Parathyroid adenoma (tissue), 2 donors: Measurements from ENCODE around the gene DUSP28.

Experiments used
- H2AFZ ChIP-seq: fragments of 300-600 bp; sonication (generic); one replicate; pipeline ENCODE4 v1.7.0; 2017; ENCODE audit warnings: antibody characterized with exemption, mild to moderate bottlenecking
- H3K27ac ChIP-seq: fragments of 300-600 bp; sonication (generic); one replicate; pipeline ENCODE4 v1.7.0; 2017
- H3K27me3 ChIP-seq: fragments of 300-600 bp; sonication (generic); one replicate; pipeline ENCODE4 v1.7.0; 2017; ENCODE audit warnings: low read length; ENCODE audit not compliant: control insufficient read depth, insufficient read depth
- H3K36me3 ChIP-seq: fragments of 300-600 bp; sonication (generic); one replicate; pipeline ENCODE4 v1.7.0; 2017; ENCODE audit warnings: low read length; ENCODE audit not compliant: control insufficient read depth, insufficient read depth
- H3K4me1 ChIP-seq: fragments of 300-600 bp; sonication (generic); one replicate; pipeline ENCODE4 v1.7.0; 2017; ENCODE audit warnings: control low read depth
- H3K4me2 ChIP-seq: fragments of 300-600 bp; sonication (generic); one replicate; pipeline ENCODE4 v1.7.0; 2017; ENCODE audit warnings: low read length
- H3K4me3 ChIP-seq: fragments of 300-600 bp; sonication (generic); one replicate; pipeline ENCODE4 v1.7.0; 2017; ENCODE audit warnings: low read depth, low read length
- H3K79me2 ChIP-seq: fragments of 300-600 bp; sonication (generic); one replicate; pipeline ENCODE4 v1.7.0; 2017; ENCODE audit warnings: control low read depth
- H3K9ac ChIP-seq: fragments of 300-600 bp; sonication (generic); one replicate; pipeline ENCODE4 v1.7.0; 2017; ENCODE audit warnings: mild to moderate bottlenecking
- H3K9me3 ChIP-seq: fragments of 300-600 bp; sonication (generic); one replicate; pipeline ENCODE4 v1.7.0; 2017; ENCODE audit warnings: low read length; ENCODE audit not compliant: control insufficient read depth
- CTCF ChIP-seq: fragments of 300-600 bp; sonication (generic); IDR thresholded peaks from one replicate; pipeline ENCODE4 v1.7.0; 2017; ENCODE audit warnings: antibody characterized with exemption, mild to moderate bottlenecking
- donor health status: primary hyperparathyroidism.

The DUSP28 gene

GRCh38 chr2:240522406-240522805 lies 37.8 kb upstream of the DUSP28 start:
- Histone ChIP-seq H3K4me1 (no peaks in the 10 kb centered on the region), H3K9me3 (no peaks in the 10 kb centered on the region), H3K4me2 (no peak overlapping the region), H2AFZ (no peak overlapping the region), H3K36me3 (peaks cover 2% of the 10 kb centered on the region), H3K9ac (no peak overlapping the region), H3K27me3 (no peaks in the 10 kb centered on the region), H3K4me3 (no peak overlapping the region), H3K27ac (no peak overlapping the region), H3K79me2 (peaks cover 2% of the 10 kb centered on the region)
- TF ChIP-seq CTCF = no peak

GRCh38 chr2:240523451-240524281 lies 36.5 kb upstream of the DUSP28 start:
- H3K9ac ChIP-seq = no peak overlapping the region
- no peak overlapping the region for H3K27ac ChIP-seq
- no peaks in the 10 kb centered on the region for H3K9me3 ChIP-seq
- peaks cover 2% of the 10 kb centered on the region for H3K36me3 ChIP-seq
- H3K4me2 ChIP-seq = no peak overlapping the region
- no peak overlapping the region for H2AFZ ChIP-seq
- H3K79me2 ChIP-seq = peaks cover 2% of the 10 kb centered on the region
- H3K4me1 ChIP-seq = no peaks in the 10 kb centered on the region
- H3K4me3 ChIP-seq = no peak overlapping the region
- TF ChIP-seq CTCF = no peak
- no peaks in the 10 kb centered on the region for H3K27me3 ChIP-seq

- no peak overlapping the region for H3K4me3 ChIP-seq
- H3K4me2 ChIP-seq = no peak overlapping the region
- H3K4me1 ChIP-seq = no peaks in the 10 kb centered on the region
- no peaks in the 10 kb centered on the region for H3K9me3 ChIP-seq
- no peaks in the 10 kb centered on the region for H3K27me3 ChIP-seq
- no peak overlapping the region for H3K9ac ChIP-seq
- TF ChIP-seq CTCF = no peak
- H2AFZ ChIP-seq = no peak overlapping the region
- H3K27ac ChIP-seq = no peak overlapping the region
- H3K36me3 ChIP-seq = peaks cover 2% of the 10 kb centered on the region
- peaks cover 2% of the 10 kb centered on the region for H3K79me2 ChIP-seq
These were observed 35.0 kb upstream of the DUSP28 start for GRCh38 chr2:240524963-240525718.

DNA sequence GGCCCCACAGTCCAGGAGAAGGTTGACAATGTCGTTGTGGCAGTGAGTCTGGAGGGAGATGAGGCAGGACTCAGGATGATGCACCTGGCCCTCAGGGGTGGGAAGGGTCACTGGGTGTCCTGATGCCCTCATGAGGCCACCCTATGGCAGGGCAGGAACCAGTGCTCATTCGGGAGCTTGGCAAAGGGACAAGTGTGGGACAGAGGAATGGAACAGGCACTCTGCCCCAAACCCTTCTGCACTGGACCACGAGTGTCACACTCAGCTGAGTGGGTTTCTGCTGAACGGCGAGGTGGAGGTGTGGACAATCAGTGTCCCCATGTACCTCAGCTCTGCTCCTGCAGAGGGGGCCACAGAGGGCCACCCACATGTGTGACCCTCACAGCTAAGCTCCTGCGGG lies 34.4 kb upstream of the DUSP28 start:
- Histone ChIP-seq H3K36me3 (peaks cover 2% of the 10 kb centered on the region), H3K27me3 (no peaks in the 10 kb centered on the region), H2AFZ (no peak overlapping the region), H3K79me2 (peaks cover 2% of the 10 kb centered on the region), H3K27ac (no peak overlapping the region), H3K4me3 (no peak overlapping the region), H3K9me3 (no peaks in the 10 kb centered on the region), H3K9ac (no peak overlapping the region), H3K4me2 (no peak overlapping the region), H3K4me1 (no peaks in the 10 kb centered on the region)
- no peak for TF ChIP-seq CTCF
